Activated CD8-positive, alpha-beta T cell treated with anti-CD3 and anti-CD28 coated beads for 36 hours (primary cell): Measurements from ENCODE around the gene ADGRG7. TPM values are rescaled to one million over a fixed set of nuclear protein-coding genes. Genes with fewer than 3 reads are reported as not detected.

Source experiments
- ATAC-seq: fragments of 200-7000 bp; cut with Tn5 transposase; one replicate; pipeline ENCODE4 v1.10.0; 2021; ENCODE audit warnings: mild to moderate bottlenecking, moderate library complexity
- CTCF ChIA-PET: fragments of 350-600 bp; sonication (Branson Sonifier 250); formaldehyde crosslinking; loops from one replicate; lab custom pipeline; 2021; ENCODE audit warnings: antibody characterized with exemption; lab: Charles Lee
- POLR2A ChIA-PET: fragments of 350-600 bp; sonication (Branson Sonifier 250); formaldehyde crosslinking; loops from one replicate; lab custom pipeline; 2021; ENCODE audit warnings: antibody characterized with exemption; lab: Charles Lee
- DNase-seq: peaks from one replicate; pipeline ENCODE4 v3.0.0-alpha.2; 2020
- H3K27ac Mint-ChIP-seq: one replicate; pipeline ENCODE4 v1.8.0; 2021; ENCODE audit warnings: mild to moderate bottlenecking, mixed read lengths
- H3K27me3 Mint-ChIP-seq: one replicate; pipeline ENCODE4 v1.8.0; 2021; ENCODE audit warnings: mixed read lengths
- H3K36me3 Mint-ChIP-seq: one replicate; pipeline ENCODE4 v1.8.0; 2021; ENCODE audit warnings: low read depth, mixed read lengths
- H3K4me1 Mint-ChIP-seq: one replicate; pipeline ENCODE4 v1.8.0; 2021; ENCODE audit warnings: low read depth, mixed read lengths
- H3K4me3 Mint-ChIP-seq: one replicate; pipeline ENCODE4 v1.8.0; 2021; ENCODE audit warnings: mild to moderate bottlenecking, moderate library complexity, mixed read lengths
- H3K9me3 Mint-ChIP-seq: one replicate; pipeline ENCODE4 v1.8.0; 2021; ENCODE audit warnings: mixed read lengths
- CTCF ChIP-seq: fragments of 200-600 bp; IDR thresholded peaks from one replicate; pipeline ENCODE4 v1.8.0; 2022; ENCODE audit warnings: antibody characterized with exemption, mild to moderate bottlenecking
- intact Hi-C: fragments of 100-400 bp; cut with micrococcal nuclease; formaldehyde crosslinking; loops from one replicate; pipeline ENCODE4 v1.10.0; 2022
- total RNA-seq, 2 experiments: library from RNA; stranded (reverse); gene quantifications; one replicate each; pipeline ENCODE4 v1.2.3, GENCODE V29; 2021

ADGRG7 gene
- total RNA-seq, 2 experiments from 2014 or later = 21.2 to 24.7 TPM

- Mint-ChIP-seq H3K36me3 (no peaks in the 10 kb centered on the region), H3K27me3 (peaks cover 8% of the 10 kb centered on the region), H3K4me1 (peaks cover 20% of the 10 kb centered on the region), H3K27ac (no peak overlapping the region), H3K4me3 (no peak overlapping the region), H3K9me3 (no peaks in the 10 kb centered on the region)
- no peak for ATAC-seq
- intact Hi-C loops = no loop called here
- no peak for DNase-seq
- no peak for TF ChIP-seq CTCF
- ChIA-PET POLR2A (no interaction called here), CTCF (interaction anchor here (0.7 kb wide), 1 partner anchor 70 kb away, joined by 3 read pairs; no protein-coding TSS in a partner anchor)
These were observed 4.0 kb upstream of the ADGRG7 start for GRCh38 chr3:100605358-100605757.

GRCh38 chr3:100606894-100607512 is 2.4 kb upstream of the ADGRG7 start:
- no peak for ATAC-seq
- H3K9me3 Mint-ChIP-seq = no peaks in the 10 kb centered on the region
- H3K27ac Mint-ChIP-seq = no peak overlapping the region
- H3K4me3 Mint-ChIP-seq = no peak overlapping the region
- no peak for DNase-seq
- ChIA-PET CTCF (no interaction called here), POLR2A (no interaction called here)
- no peak for TF ChIP-seq CTCF
- peaks cover 10% of the 10 kb centered on the region for H3K27me3 Mint-ChIP-seq
- no peaks in the 10 kb centered on the region for H3K36me3 Mint-ChIP-seq
- H3K4me1 Mint-ChIP-seq = peaks cover 18% of the 10 kb centered on the region
- intact Hi-C loops = no loop called here

GRCh38 chr3:100609963-100610362 is 562 bp downstream of the ADGRG7 start:
- H3K4me3 Mint-ChIP-seq = no peak overlapping the region
- no peaks in the 10 kb centered on the region for H3K9me3 Mint-ChIP-seq
- peaks cover 7% of the 10 kb centered on the region for H3K4me1 Mint-ChIP-seq
- H3K27me3 Mint-ChIP-seq = peaks cover 16% of the 10 kb centered on the region
- intact Hi-C loops = no loop called here
- ChIA-PET CTCF (no interaction called here), POLR2A (no interaction called here)
- DNase-seq = no peak
- H3K36me3 Mint-ChIP-seq = no peaks in the 10 kb centered on the region
- no peak for ATAC-seq
- TF ChIP-seq CTCF = no peak
- no peak overlapping the region for H3K27ac Mint-ChIP-seq

- POLR2A ChIA-PET = no interaction called here
- CTCF ChIA-PET = no interaction called here
These were observed 1.8 kb downstream of the ADGRG7 start for GRCh38 chr3:100611221-100611620.

More at GRCh38 chr3:100611221-100611620, 1.8 kb downstream of the ADGRG7 start:
- H3K9me3 Mint-ChIP-seq = no peaks in the 10 kb centered on the region
- H3K36me3 Mint-ChIP-seq = peaks cover 3% of the 10 kb centered on the region
- intact Hi-C loops = no loop called here
- H3K27me3 Mint-ChIP-seq = peaks cover 19% of the 10 kb centered on the region
- ATAC-seq (no peak), DNase-seq (no peak)
- H3K4me3 Mint-ChIP-seq = no peak overlapping the region
- TF ChIP-seq CTCF = no peak
- peaks cover 7% of the 10 kb centered on the region for H3K4me1 Mint-ChIP-seq
- no peak overlapping the region for H3K27ac Mint-ChIP-seq
